HEK293 (cell line): ENCODE results near the gene KLF7.

ENCODE experiments used
- CTCF ChIA-PET: fragments of 350-600 bp; formaldehyde crosslinking; extraction: SDS; loops from one replicate; lab custom pipeline; 2021; ENCODE audit warnings: antibody characterized with exemption; lab: Yijun Ruan, JAX
- POLR2A ChIA-PET: fragments of 300-600 bp; formaldehyde crosslinking; extraction: SDS; loops from one replicate; lab custom pipeline; 2020; ENCODE audit warnings: antibody characterized with exemption, inconsistent platforms; lab: Yijun Ruan, JAX
- H3K27ac ChIP-seq: fragments of 200-500 bp; sonication (Bioruptor generic); 2 replicates; pipeline ENCODE4 v1.5.1; 2014; ENCODE audit warnings: low read depth, low read length, control low read depth, inconsistent platforms; ENCODE audit errors: extremely low read depth
- H3K36me3 ChIP-seq, 2 experiments: fragments of 200-500 bp in 1 of 2; sonication (Bioruptor generic) in 1 of 2; 1 replicate in 1 of 2; 2 replicates in 1 of 2; pipeline ENCODE4 v1.5.1; 2014 to 2017; ENCODE audit warnings: inconsistent platforms in 2 of 2, low read length in 2 of 2; ENCODE audit not compliant: control insufficient read depth in 2 of 2, insufficient read depth in 1 of 2
- H3K4me1 ChIP-seq: fragments of 200-500 bp; sonication (Bioruptor generic); 2 replicates; pipeline ENCODE4 v1.5.1; 2014; ENCODE audit warnings: mild to moderate bottlenecking, low read length, inconsistent platforms; ENCODE audit not compliant: control insufficient read depth, insufficient read depth
- H3K4me3 ChIP-seq: 2 replicates; pipeline ENCODE4 v1.5.1; 2011; ENCODE audit warnings: low read depth, mild to moderate bottlenecking, control low read depth, low read length, moderate library complexity
- H3K9me3 ChIP-seq: fragments of 200-500 bp; sonication (Bioruptor generic); 2 replicates; pipeline ENCODE4 v1.5.1; 2014; ENCODE audit warnings: low read depth, low read length, inconsistent platforms; ENCODE audit not compliant: control insufficient read depth, insufficient read depth
- FEZF1 ChIP-seq: fragments of 450-650 bp; formaldehyde crosslinking; IDR thresholded peaks from 2 replicates; pipeline ENCODE4 v1.5.1; 2016; ENCODE audit warnings: missing biosample characterization, missing genetic modification characterization
- HOXA7 ChIP-seq: sonication (generic); formaldehyde crosslinking; IDR thresholded peaks from 2 replicates; pipeline ENCODE4 v1.8.1; 2022; ENCODE audit warnings: missing genetic modification reagents, borderline replicate concordance
- SCRT2 ChIP-seq: fragments of 450-650 bp; formaldehyde crosslinking; IDR thresholded peaks from 2 replicates; pipeline ENCODE4 v1.5.1; 2016; ENCODE audit warnings: missing biosample characterization, missing genetic modification characterization
- SETDB1 ChIP-seq: IDR thresholded peaks from one replicate; pipeline ENCODE4 v1.6.1; 2017; ENCODE audit warnings: mild to moderate bottlenecking, low read length, moderate library complexity, mixed read lengths; ENCODE audit not compliant: insufficient read length
- TRIM28 ChIP-seq: IDR thresholded peaks from 2 replicates; pipeline ENCODE4 v1.6.1; 2011; ENCODE audit warnings: low read length, control low read depth, borderline replicate concordance
- ZFP41 ChIP-seq: fragments of 450-650 bp; formaldehyde crosslinking; IDR thresholded peaks from 2 replicates; pipeline ENCODE4 v1.5.1; 2016; ENCODE audit warnings: missing biosample characterization, missing genetic modification characterization, borderline replicate concordance
- ZNF132 ChIP-seq: fragments of 450-650 bp; formaldehyde crosslinking; IDR thresholded peaks from 2 replicates; pipeline ENCODE4 v1.5.1; 2017; ENCODE audit warnings: missing biosample characterization, missing genetic modification characterization, borderline replicate concordance
- ZNF157 ChIP-seq: fragments of 450-650 bp; formaldehyde crosslinking; IDR thresholded peaks from 2 replicates; pipeline ENCODE4 v1.5.1; 2016; ENCODE audit warnings: missing biosample characterization, missing genetic modification characterization
- ZNF2 ChIP-seq: fragments of 450-650 bp; formaldehyde crosslinking; IDR thresholded peaks from 2 replicates; pipeline ENCODE4 v1.5.1; 2016; ENCODE audit warnings: missing biosample characterization, missing genetic modification characterization
- ZNF311 ChIP-seq: fragments of 450-650 bp; formaldehyde crosslinking; IDR thresholded peaks from 2 replicates; pipeline ENCODE4 v1.5.1; 2017; ENCODE audit warnings: missing biosample characterization, missing genetic modification characterization, borderline replicate concordance
- ZNF529 ChIP-seq: fragments of 450-650 bp; formaldehyde crosslinking; IDR thresholded peaks from 2 replicates; pipeline ENCODE4 v1.5.1; 2017; ENCODE audit warnings: missing genetic modification characterization, missing biosample characterization; ENCODE audit not compliant: insufficient replicate concordance
- ZNF544 ChIP-seq: fragments of 450-650 bp; formaldehyde crosslinking; IDR thresholded peaks from 2 replicates; pipeline ENCODE4 v1.5.0; 2017; ENCODE audit warnings: missing biosample characterization, missing genetic modification characterization
- ZSCAN23 ChIP-seq: fragments of 450-650 bp; formaldehyde crosslinking; IDR thresholded peaks from 2 replicates; pipeline ENCODE4 v1.5.1; 2016; ENCODE audit warnings: missing biosample characterization, missing genetic modification characterization
- ZXDB ChIP-seq: fragments of 450-650 bp; formaldehyde crosslinking; IDR thresholded peaks from 2 replicates; pipeline ENCODE4 v1.5.1; 2016; ENCODE audit warnings: missing biosample characterization, missing genetic modification characterization
- TF ChIP-seq, protein P1 (sequence below): fragments of 450-650 bp; formaldehyde crosslinking; IDR thresholded peaks from 2 replicates; pipeline ENCODE4 v1.5.1; 2016; ENCODE audit warnings: missing biosample characterization, missing genetic modification characterization
- TF ChIP-seq, protein P2 (sequence below): fragments of 450-650 bp; formaldehyde crosslinking; IDR thresholded peaks from 2 replicates; pipeline ENCODE4 v1.5.1; 2016; ENCODE audit warnings: missing biosample characterization, missing genetic modification characterization
- TF ChIP-seq, protein P3 (sequence below): fragments of 450-650 bp; formaldehyde crosslinking; IDR thresholded peaks from 2 replicates; pipeline ENCODE4 v1.5.1; 2016; ENCODE audit warnings: missing biosample characterization, missing genetic modification characterization

The KLF7 gene

DNA sequence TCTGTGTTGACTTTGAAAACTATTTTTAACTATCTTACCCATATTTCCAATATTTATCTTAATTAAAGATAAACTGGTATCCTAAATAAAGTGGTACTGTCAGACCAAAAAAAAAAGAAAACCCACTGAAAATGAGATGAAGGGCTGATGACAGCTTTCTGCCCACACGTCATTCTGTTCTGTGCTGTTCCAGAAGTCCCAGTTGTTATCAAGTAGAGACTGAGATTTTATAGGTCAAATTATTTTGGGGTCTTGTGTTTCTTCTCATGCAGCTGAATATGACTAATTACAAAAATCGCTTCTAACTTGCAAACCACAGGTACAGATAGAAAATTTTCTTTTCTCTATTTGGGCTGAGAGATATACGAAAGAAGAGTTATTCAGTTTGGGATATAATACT is 48.7 kb upstream of the KLF7 start:
- ChIA-PET CTCF (no interaction called here), POLR2A (no interaction called here)
- Histone ChIP-seq H3K4me3 (no peak overlapping the region), H3K36me3 (no peaks in the 10 kb centered on the region), H3K9me3 (no peaks in the 10 kb centered on the region), H3K27ac (no peak overlapping the region), H3K4me1 (no peaks in the 10 kb centered on the region)
- TF ChIP-seq ZXDB (tag by site-specific recombination) (no peak), ZNF529 (no peak), ZNF132 (tag by site-specific recombination) (no peak)
- TF ChIP-seq, protein P1, sequence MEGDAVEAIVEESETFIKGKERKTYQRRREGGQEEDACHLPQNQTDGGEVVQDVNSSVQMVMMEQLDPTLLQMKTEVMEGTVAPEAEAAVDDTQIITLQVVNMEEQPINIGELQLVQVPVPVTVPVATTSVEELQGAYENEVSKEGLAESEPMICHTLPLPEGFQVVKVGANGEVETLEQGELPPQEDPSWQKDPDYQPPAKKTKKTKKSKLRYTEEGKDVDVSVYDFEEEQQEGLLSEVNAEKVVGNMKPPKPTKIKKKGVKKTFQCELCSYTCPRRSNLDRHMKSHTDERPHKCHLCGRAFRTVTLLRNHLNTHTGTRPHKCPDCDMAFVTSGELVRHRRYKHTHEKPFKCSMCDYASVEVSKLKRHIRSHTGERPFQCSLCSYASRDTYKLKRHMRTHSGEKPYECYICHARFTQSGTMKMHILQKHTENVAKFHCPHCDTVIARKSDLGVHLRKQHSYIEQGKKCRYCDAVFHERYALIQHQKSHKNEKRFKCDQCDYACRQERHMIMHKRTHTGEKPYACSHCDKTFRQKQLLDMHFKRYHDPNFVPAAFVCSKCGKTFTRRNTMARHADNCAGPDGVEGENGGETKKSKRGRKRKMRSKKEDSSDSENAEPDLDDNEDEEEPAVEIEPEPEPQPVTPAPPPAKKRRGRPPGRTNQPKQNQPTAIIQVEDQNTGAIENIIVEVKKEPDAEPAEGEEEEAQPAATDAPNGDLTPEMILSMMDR (tag by site-specific recombination), result no peak
- TF ChIP-seq, all 188 proteins: peak for 0

DNA sequence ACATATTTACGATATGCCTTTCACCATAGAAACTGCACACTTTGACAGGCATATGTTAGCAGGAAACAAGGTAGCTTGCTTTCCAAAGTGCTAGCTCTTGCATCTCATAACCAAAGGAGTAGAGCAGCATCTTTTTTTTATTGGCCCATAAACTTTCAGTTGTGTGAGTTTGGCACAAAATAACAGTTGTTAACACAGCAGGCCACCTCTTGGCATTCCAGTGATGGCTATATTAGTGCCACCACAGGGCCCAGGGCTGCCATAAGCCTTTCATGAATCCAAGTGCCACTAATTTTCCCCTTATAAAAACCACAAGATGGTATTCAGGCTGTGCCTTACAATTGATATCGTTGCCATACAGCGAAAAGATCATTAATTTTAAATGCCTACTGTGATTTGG is 40.3 kb upstream of the KLF7 start:
- no peaks in the 10 kb centered on the region for H3K36me3 ChIP-seq
- no peak overlapping the region for H3K4me3 ChIP-seq
- peak; percentile 77 for TF ChIP-seq FEZF1 (tag by site-specific recombination)
- TF ChIP-seq HOXA7 (CRISPR knock-in tag), result no peak
- TF ChIP-seq, all 188 proteins: peak for 1
- CTCF ChIA-PET, result no interaction called here
- Histone ChIP-seq H3K9me3 (no peaks in the 10 kb centered on the region), H3K27ac (no peak overlapping the region), H3K4me1 (no peaks in the 10 kb centered on the region)
- POLR2A ChIA-PET, result no interaction called here

DNA sequence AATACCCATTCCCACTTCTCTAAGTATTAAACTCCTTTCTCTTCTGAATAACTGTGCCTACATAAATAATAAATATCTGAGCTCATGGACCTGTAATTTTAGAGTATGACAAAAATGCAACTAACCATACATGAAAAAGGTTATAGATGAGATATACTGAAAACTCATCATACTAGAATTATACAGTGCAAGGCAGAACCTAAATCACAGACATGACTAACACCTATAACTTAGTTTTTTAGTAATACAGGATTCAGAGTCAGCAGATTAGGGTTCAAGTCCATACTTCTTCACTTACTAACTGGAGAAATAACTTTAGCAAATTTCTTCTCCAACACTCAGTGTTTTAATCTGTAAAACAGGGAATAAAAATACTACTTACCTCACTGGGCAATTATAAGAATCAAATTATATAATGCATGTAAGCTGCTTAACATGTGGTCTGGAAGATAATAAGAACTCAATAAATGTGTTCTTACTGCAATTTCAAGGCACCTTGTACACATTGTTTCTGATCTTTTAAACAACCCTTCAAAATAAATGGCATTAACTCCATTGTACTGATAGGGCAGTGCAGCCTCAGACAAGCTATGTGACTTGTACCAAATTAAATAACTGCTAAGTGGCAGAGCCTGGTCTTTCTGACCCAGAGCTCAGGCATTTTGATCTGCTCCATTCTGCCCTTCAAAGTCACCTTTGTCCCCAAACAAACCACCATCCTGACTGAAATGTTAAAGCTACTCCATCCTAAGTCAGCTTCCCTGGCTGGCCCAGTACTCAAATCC is 39.6 kb upstream of the KLF7 start:
- no peaks in the 10 kb centered on the region for H3K9me3 ChIP-seq
- CTCF ChIA-PET, result no interaction called here
- no peaks in the 10 kb centered on the region for H3K36me3 ChIP-seq
- TF ChIP-seq ZNF157 (no peak), ZNF2 (tag by site-specific recombination) (no peak), ZNF311 (tag by site-specific recombination) (no peak), SCRT2 (tag by site-specific recombination) (no peak), ZSCAN23 (no peak), TRIM28 (no peak), ZNF544 (tag by site-specific recombination) (no peak)
- TF ChIP-seq, protein P1 (tag by site-specific recombination), result no peak
- no peaks in the 10 kb centered on the region for H3K4me1 ChIP-seq
- H3K4me3 ChIP-seq, result no peak overlapping the region
- no peak overlapping the region for H3K27ac ChIP-seq
- POLR2A ChIA-PET, result no interaction called here

DNA sequence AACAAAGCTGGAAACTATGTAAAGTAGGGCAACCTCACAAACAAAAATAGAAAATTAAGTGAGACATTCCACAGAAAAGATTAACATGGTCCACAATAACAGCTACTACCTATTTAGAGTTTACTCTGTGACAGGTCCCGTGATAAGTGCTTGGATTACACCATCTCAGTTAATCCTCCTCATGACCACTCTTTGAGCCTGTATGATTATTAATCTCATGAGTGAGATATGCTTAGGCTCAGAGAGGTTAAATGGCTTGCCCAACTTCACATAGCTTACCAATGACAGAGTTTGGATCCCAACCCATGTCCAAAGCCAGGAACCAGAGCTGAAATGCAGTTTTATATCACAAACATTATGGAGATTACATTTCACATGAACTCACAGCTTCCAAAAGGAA is 37.3 kb upstream of the KLF7 start:
- CTCF ChIA-PET, result interaction anchor here (0.9 kb wide), 1 partner anchor 160 kb away, joined by 4 read pairs; no protein-coding TSS in a partner anchor
- Histone ChIP-seq H3K9me3 (no peaks in the 10 kb centered on the region), H3K36me3 (no peaks in the 10 kb centered on the region), H3K4me3 (no peak overlapping the region), H3K4me1 (no peaks in the 10 kb centered on the region), H3K27ac (no peak overlapping the region)
- POLR2A ChIA-PET, result no interaction called here
- TF ChIP-seq SETDB1 (no peak), ZFP41 (tag by site-specific recombination) (no peak)
- TF ChIP-seq, protein P2, sequence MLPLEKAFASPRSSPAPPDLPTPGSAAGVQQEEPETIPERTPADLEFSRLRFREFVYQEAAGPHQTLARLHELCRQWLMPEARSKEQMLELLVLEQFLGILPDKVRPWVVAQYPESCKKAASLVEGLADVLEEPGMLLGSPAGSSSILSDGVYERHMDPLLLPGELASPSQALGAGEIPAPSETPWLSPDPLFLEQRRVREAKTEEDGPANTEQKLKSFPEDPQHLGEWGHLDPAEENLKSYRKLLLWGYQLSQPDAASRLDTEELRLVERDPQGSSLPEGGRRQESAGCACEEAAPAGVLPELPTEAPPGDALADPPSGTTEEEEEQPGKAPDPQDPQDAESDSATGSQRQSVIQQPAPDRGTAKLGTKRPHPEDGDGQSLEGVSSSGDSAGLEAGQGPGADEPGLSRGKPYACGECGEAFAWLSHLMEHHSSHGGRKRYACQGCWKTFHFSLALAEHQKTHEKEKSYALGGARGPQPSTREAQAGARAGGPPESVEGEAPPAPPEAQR (tag by site-specific recombination), result no peak
- TF ChIP-seq, protein P3, sequence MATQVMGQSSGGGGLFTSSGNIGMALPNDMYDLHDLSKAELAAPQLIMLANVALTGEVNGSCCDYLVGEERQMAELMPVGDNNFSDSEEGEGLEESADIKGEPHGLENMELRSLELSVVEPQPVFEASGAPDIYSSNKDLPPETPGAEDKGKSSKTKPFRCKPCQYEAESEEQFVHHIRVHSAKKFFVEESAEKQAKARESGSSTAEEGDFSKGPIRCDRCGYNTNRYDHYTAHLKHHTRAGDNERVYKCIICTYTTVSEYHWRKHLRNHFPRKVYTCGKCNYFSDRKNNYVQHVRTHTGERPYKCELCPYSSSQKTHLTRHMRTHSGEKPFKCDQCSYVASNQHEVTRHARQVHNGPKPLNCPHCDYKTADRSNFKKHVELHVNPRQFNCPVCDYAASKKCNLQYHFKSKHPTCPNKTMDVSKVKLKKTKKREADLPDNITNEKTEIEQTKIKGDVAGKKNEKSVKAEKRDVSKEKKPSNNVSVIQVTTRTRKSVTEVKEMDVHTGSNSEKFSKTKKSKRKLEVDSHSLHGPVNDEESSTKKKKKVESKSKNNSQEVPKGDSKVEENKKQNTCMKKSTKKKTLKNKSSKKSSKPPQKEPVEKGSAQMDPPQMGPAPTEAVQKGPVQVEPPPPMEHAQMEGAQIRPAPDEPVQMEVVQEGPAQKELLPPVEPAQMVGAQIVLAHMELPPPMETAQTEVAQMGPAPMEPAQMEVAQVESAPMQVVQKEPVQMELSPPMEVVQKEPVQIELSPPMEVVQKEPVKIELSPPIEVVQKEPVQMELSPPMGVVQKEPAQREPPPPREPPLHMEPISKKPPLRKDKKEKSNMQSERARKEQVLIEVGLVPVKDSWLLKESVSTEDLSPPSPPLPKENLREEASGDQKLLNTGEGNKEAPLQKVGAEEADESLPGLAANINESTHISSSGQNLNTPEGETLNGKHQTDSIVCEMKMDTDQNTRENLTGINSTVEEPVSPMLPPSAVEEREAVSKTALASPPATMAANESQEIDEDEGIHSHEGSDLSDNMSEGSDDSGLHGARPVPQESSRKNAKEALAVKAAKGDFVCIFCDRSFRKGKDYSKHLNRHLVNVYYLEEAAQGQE (tag by site-specific recombination), result peak; percentile 8; the same call in 1 of the 2 replicates
- TF ChIP-seq, all 188 proteins: peak for 1
